ENCODE data around the gene SNN. TPM values are rescaled to one million over a fixed set of nuclear protein-coding genes. Genes with fewer than 3 reads are reported as not detected.

The SNN gene
- total RNA-seq, 1 experiment from 2014 or later: 10.2 TPM

- DNase-seq (ENCODE audit: low read depth): no peak
Measured at GRCh38 chr16:11666103-11667055, 1.9 kb upstream of the SNN start.

- DNase-seq (ENCODE audit: low read depth): no peak
Measured at GRCh38 chr16:11667221-11667823, 933 bp upstream of the SNN start.

GRCh38 chr16:11668623-11669379 lies 546 bp downstream of the SNN start:
- DNase-seq (ENCODE audit: low read depth): no peak

- no peak for DNase-seq (ENCODE audit: low read depth)
Measured at GRCh38 chr16:11669380-11670146, 1.3 kb downstream of the SNN start.

- DNase-seq (ENCODE audit: low read depth): no peak
Measured at GRCh38 chr16:11670171-11671131, 2.2 kb downstream of the SNN start.

GRCh38 chr16:11671271-11671670 lies 3.0 kb downstream of the SNN start:
- no peak for DNase-seq (ENCODE audit: low read depth)

- DNase-seq (ENCODE audit: low read depth): no peak
Measured at GRCh38 chr16:11671676-11672075, 3.4 kb downstream of the SNN start.

- DNase-seq (ENCODE audit: low read depth): no peak
Measured at GRCh38 chr16:11672206-11673090, 4.2 kb downstream of the SNN start.

GRCh38 chr16:11673091-11674000 lies 5.1 kb downstream of the SNN start:
- no peak for DNase-seq (ENCODE audit: low read depth)

GRCh38 chr16:11674001-11674817 lies 6.0 kb downstream of the SNN start:
- DNase-seq (ENCODE audit: low read depth): no peak

GRCh38 chr16:11674818-11675560 lies 6.7 kb downstream of the SNN start:
- DNase-seq (ENCODE audit: low read depth): no peak

GRCh38 chr16:11675561-11676511 lies 7.6 kb downstream of the SNN start:
- DNase-seq (ENCODE audit: low read depth): peak; percentile 20

GRCh38 chr16:11676799-11677198 lies 8.5 kb downstream of the SNN start:
- no peak for DNase-seq (ENCODE audit: low read depth)

GRCh38 chr16:11677451-11677951 lies 9.2 kb downstream of the SNN start:
- peak; percentile 28 for DNase-seq (ENCODE audit: low read depth)
